CD4-positive, alpha-beta T cell treated with Interleukin-6 at 100 ng/mL for 8 hours (primary cell): ENCODE data around the gene NRP2.

Experiments used
- DNase-seq: peaks from one replicate; pipeline ENCODE4 v3.0.0-alpha.2; 2020; ENCODE audit warnings: mixed read lengths, low spot score

NRP2 gene

GRCh38 chr2:205806143-205806905 is 124.0 kb downstream of the NRP2 start:
- DNase-seq = no peak

- DNase-seq = no peak
Observed at GRCh38 chr2:205807229-205807628, 124.9 kb downstream of the NRP2 start.

- DNase-seq = no peak
Observed at GRCh38 chr2:205807758-205808157, 125.5 kb downstream of the NRP2 start.

GRCh38 chr2:205808486-205809121 is 126.3 kb downstream of the NRP2 start:
- no peak for DNase-seq

- DNase-seq = no peak
Observed at GRCh38 chr2:205811387-205811786, 129.1 kb downstream of the NRP2 start.

GRCh38 chr2:205814039-205814364 is 131.7 kb downstream of the NRP2 start:
- no peak for DNase-seq

- no peak for DNase-seq
Observed at GRCh38 chr2:205815673-205816072, 133.4 kb downstream of the NRP2 start.

- DNase-seq = no peak
Observed at GRCh38 chr2:205816268-205816667, 134.0 kb downstream of the NRP2 start.

- no peak for DNase-seq
Observed at GRCh38 chr2:205822579-205822978, 140.3 kb downstream of the NRP2 start.

GRCh38 chr2:205827809-205828365 is 145.6 kb downstream of the NRP2 start:
- no peak for DNase-seq

- no peak for DNase-seq
Observed at GRCh38 chr2:205833864-205834263, 151.6 kb downstream of the NRP2 start.

GRCh38 chr2:205834796-205835195 is 152.5 kb downstream of the NRP2 start:
- no peak for DNase-seq

- no peak for DNase-seq
Observed at GRCh38 chr2:205835251-205835791, 153.0 kb downstream of the NRP2 start.

- no peak for DNase-seq
Observed at GRCh38 chr2:205835923-205836322, 153.6 kb downstream of the NRP2 start.

- no peak for DNase-seq
Observed at GRCh38 chr2:205836477-205837221, 154.3 kb downstream of the NRP2 start.

- DNase-seq = no peak
Observed at GRCh38 chr2:205837663-205838062, 155.4 kb downstream of the NRP2 start.

GRCh38 chr2:205845446-205845845 is 163.1 kb downstream of the NRP2 start:
- no peak for DNase-seq
